ENCODE data around the gene MRPL46.

GRCh38 chr15:88509964-88510363, 42.8 kb upstream of the MRPL46 start:
- TF ChIP-seq, protein P1, sequence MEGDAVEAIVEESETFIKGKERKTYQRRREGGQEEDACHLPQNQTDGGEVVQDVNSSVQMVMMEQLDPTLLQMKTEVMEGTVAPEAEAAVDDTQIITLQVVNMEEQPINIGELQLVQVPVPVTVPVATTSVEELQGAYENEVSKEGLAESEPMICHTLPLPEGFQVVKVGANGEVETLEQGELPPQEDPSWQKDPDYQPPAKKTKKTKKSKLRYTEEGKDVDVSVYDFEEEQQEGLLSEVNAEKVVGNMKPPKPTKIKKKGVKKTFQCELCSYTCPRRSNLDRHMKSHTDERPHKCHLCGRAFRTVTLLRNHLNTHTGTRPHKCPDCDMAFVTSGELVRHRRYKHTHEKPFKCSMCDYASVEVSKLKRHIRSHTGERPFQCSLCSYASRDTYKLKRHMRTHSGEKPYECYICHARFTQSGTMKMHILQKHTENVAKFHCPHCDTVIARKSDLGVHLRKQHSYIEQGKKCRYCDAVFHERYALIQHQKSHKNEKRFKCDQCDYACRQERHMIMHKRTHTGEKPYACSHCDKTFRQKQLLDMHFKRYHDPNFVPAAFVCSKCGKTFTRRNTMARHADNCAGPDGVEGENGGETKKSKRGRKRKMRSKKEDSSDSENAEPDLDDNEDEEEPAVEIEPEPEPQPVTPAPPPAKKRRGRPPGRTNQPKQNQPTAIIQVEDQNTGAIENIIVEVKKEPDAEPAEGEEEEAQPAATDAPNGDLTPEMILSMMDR (IDR thresholded peaks at IDR 0.05): no peak
- TF ChIP-seq POLR2A (IDR thresholded peaks at IDR 0.05) (no peak), POLR2AphosphoS5 (IDR thresholded peaks at IDR 0.05) (no peak)

All from breast epithelium (tissue), 3 donors.